Measurements from ENCODE around the gene GLRX3. TPM values are rescaled to one million over a fixed set of nuclear protein-coding genes. Genes with fewer than 3 reads are reported as not detected.

Gene GLRX3
- total and polyA plus RNA-seq, 2 donors (not counting 3 experiments of a cell fraction or from before 2014, with no cell fraction given): 71.6 to 132 TPM

DNA sequence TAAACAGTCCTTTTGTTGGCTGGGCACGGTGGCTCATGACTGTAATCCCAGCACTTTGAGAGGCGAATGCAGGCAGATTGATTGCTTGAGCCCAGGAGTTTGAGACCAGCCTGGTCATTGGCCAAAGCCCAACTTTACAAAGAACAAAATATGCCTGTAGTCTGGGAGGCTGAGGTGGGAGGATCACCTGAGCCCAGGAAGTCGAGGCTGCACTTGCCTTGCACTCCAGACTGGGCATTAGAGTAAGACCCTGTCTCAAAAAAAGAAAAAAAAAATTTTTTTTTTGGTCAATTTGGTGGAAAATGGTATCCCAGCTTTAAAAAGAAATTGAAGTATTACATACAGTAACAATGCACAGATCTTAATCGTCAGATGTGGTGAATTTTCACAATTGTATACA lies 4.8 kb downstream of the GLRX3 start:
- TF ChIP-seq, protein P1, sequence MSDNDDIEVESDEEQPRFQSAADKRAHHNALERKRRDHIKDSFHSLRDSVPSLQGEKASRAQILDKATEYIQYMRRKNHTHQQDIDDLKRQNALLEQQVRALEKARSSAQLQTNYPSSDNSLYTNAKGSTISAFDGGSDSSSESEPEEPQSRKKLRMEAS (IDR thresholded peaks at IDR 0.05; ENCODE audit: insufficient read depth, insufficient read length): no peak
- no peak for TF ChIP-seq EZH2 (IDR thresholded peaks at IDR 0.05; ENCODE audit: borderline replicate concordance, low read depth, low read length, severe bottlenecking)
- TF ChIP-seq POLR2AphosphoS5 (IDR thresholded peaks at IDR 0.05; ENCODE audit: insufficient read depth, low read depth, low read length): no peak
- TF ChIP-seq FOS (IDR thresholded peaks at IDR 0.05; ENCODE audit: borderline replicate concordance, insufficient read depth, low read length): no peak
- TF ChIP-seq, protein P2, sequence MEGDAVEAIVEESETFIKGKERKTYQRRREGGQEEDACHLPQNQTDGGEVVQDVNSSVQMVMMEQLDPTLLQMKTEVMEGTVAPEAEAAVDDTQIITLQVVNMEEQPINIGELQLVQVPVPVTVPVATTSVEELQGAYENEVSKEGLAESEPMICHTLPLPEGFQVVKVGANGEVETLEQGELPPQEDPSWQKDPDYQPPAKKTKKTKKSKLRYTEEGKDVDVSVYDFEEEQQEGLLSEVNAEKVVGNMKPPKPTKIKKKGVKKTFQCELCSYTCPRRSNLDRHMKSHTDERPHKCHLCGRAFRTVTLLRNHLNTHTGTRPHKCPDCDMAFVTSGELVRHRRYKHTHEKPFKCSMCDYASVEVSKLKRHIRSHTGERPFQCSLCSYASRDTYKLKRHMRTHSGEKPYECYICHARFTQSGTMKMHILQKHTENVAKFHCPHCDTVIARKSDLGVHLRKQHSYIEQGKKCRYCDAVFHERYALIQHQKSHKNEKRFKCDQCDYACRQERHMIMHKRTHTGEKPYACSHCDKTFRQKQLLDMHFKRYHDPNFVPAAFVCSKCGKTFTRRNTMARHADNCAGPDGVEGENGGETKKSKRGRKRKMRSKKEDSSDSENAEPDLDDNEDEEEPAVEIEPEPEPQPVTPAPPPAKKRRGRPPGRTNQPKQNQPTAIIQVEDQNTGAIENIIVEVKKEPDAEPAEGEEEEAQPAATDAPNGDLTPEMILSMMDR (IDR thresholded peaks at IDR 0.05; ENCODE audit: extremely low read depth in 1 of 2, insufficient read depth in 1 of 2, low read depth in 1 of 2, low read length in 2 of 2): no peak
- TF ChIP-seq JUN (IDR thresholded peaks at IDR 0.05; ENCODE audit: borderline replicate concordance, insufficient read depth, insufficient read length, low read depth): no peak
- TF ChIP-seq MYC (IDR thresholded peaks at IDR 0.05; ENCODE audit: low read depth, low read length): no peak
- TF ChIP-seq GATA2 (IDR thresholded peaks at IDR 0.05; ENCODE audit: insufficient read depth, insufficient read length, low read depth, low read length): no peak
- Histone ChIP-seq H3K4me2 (ENCODE audit: insufficient read depth, low read length) (no peak overlapping the region), H3K9me1 (replicated peaks; ENCODE audit: control insufficient read depth, extremely low read depth, insufficient read depth, low read length) (no peaks in the 10 kb centered on the region), H3K27me3 (ENCODE audit: control insufficient read depth in 2 of 2, insufficient read depth in 2 of 2, low read length in 2 of 2) (no peaks in the 10 kb centered on the region), H4K20me1 (replicated peaks; ENCODE audit: control insufficient read depth, extremely low read depth, insufficient read depth, low read length) (peaks cover 4% of the 10 kb centered on the region), H3K9ac (replicated peaks; ENCODE audit: extremely low read depth, insufficient read depth, low read length) (no peak overlapping the region), H3K79me2 (ENCODE audit: control insufficient read depth, insufficient read depth, low read length) (peaks cover 92% of the 10 kb centered on the region), H3K4me3 (replicated peaks in 1 of 3; ENCODE audit: insufficient read depth in 1 of 3, low read depth in 1 of 3, low read length in 3 of 3) (no peak overlapping the region), H3K36me3 (ENCODE audit: control insufficient read depth in 2 of 2, extremely low read depth in 1 of 2, insufficient read depth in 2 of 2, low read length in 2 of 2) (peaks cover 4 to 5% of the 10 kb centered on the region in 2 experiments), H3K27ac (ENCODE audit: insufficient read depth, low read depth, low read length) (no peak overlapping the region), H2AFZ (ENCODE audit: low read depth, low read length) (no peak overlapping the region), H3K4me1 (ENCODE audit: control insufficient read depth, extremely low read depth, insufficient read depth, low read length) (peaks cover 16% of the 10 kb centered on the region), H3K9me3 (replicated peaks; ENCODE audit: control insufficient read depth, insufficient read depth, low read length) (no peaks in the 10 kb centered on the region)
- BruUV-seq (replicated peaks): no TSS peak
- FAIRE-seq: no peak
- DNase-seq (ENCODE audit: low read depth, low spot score): no peak
- CTCF ChIA-PET: interaction anchor here (1.3 kb wide), 1 partner anchor 31 kb away, joined by 8 read pairs; no protein-coding TSS in a partner anchor
- POLR2A ChIA-PET: interaction anchor here (1.2 kb wide), 1 partner anchor 30 kb away, joined by 5 read pairs; the partner anchor contains the start of gene C10orf143
- intact Hi-C loops (cut with micrococcal nuclease): no loop called here
- dilution Hi-C loops (cut with MboI; ENCODE audit: extremely low pct_ligation_motif_present, low sequenced_read_pairs): no loop called here

Measured in endothelial cell of umbilical vein (primary cell).